Mesenteric fat pad (tissue), 1 donor: ENCODE data around the gene ZAR1. TPM values are rescaled to one million over a fixed set of nuclear protein-coding genes. Genes with fewer than 3 reads are reported as not detected.
"Not testable (repeated sequence)": the region's sequence is repeated elsewhere in the genome, so short reads cannot be mapped to it uniquely, and the experiment has no call there.

Experiments
- DNase-seq: peaks from one replicate; pipeline ENCODE4 v3.0.0-alpha.2; 2020; ENCODE audit warnings: low spot score
- long read RNA-seq: library from polyadenylated mRNA; unstranded; transcript quantifications from one replicate; pipeline ENCODE4 v2.0.0, GENCODE V29; 2020
- total RNA-seq: library from RNA; stranded (reverse); fragmentation: NEBNext Ultra II Directional; extraction: Animal tissue kit (Norgen Biotek cat#: 25700); gene quantifications from one replicate; pipeline ENCODE4 v1.2.1, GENCODE V29; 2021
- donor health status: DM: yes; HTN: yes; CAD: no.

ZAR1 gene
- total RNA-seq = not detected
- long read RNA-seq = 0 reads

GRCh38 chr4:48490012-48490679 lies at the start of gene ZAR1:
Gene ZAR1 (plus strand): TSS chr4:48490252. CDS start chr4:48490292, 40 bp downstream.
- DNase-seq = no peak

- not testable (repeated sequence) for DNase-seq
Measured at GRCh38 chr4:48440914-48441313, 49.1 kb upstream of the ZAR1 start.

- no peak for DNase-seq
Measured at GRCh38 chr4:48445704-48446103, 44.3 kb upstream of the ZAR1 start.

- no peak for DNase-seq
Measured at GRCh38 chr4:48446642-48447041, 43.4 kb upstream of the ZAR1 start.

- no peak for DNase-seq
Measured at GRCh38 chr4:48449151-48449550, 40.9 kb upstream of the ZAR1 start.

GRCh38 chr4:48450740-48451139 lies 39.3 kb upstream of the ZAR1 start:
- DNase-seq = no peak

- DNase-seq = not testable (repeated sequence)
Measured at GRCh38 chr4:48451656-48452055, 38.4 kb upstream of the ZAR1 start.

- no peak for DNase-seq
Measured at GRCh38 chr4:48454591-48454990, 35.5 kb upstream of the ZAR1 start.

GRCh38 chr4:48461000-48461399 lies 29.1 kb upstream of the ZAR1 start:
- DNase-seq = no peak

- DNase-seq = no peak
Measured at GRCh38 chr4:48462363-48462762, 27.7 kb upstream of the ZAR1 start.

- no peak for DNase-seq
Measured at GRCh38 chr4:48467442-48467841, 22.6 kb upstream of the ZAR1 start.

- no peak for DNase-seq
Measured at GRCh38 chr4:48467891-48468290, 22.2 kb upstream of the ZAR1 start.

GRCh38 chr4:48470137-48470536 lies 19.9 kb upstream of the ZAR1 start:
- DNase-seq = no peak

GRCh38 chr4:48470570-48470969 lies 19.5 kb upstream of the ZAR1 start:
- no peak for DNase-seq

GRCh38 chr4:48472794-48473193 lies 17.3 kb upstream of the ZAR1 start:
- DNase-seq = no peak

- no peak for DNase-seq
Measured at GRCh38 chr4:48475770-48476169, 14.3 kb upstream of the ZAR1 start.

- no peak for DNase-seq
Measured at GRCh38 chr4:48478273-48478672, 11.8 kb upstream of the ZAR1 start.

- no peak for DNase-seq
Measured at GRCh38 chr4:48481581-48481980, 8.5 kb upstream of the ZAR1 start.

GRCh38 chr4:48483006-48483776 lies 6.9 kb upstream of the ZAR1 start, which contains the start of gene SLC10A4:
Gene SLC10A4 (plus strand): TSS chr4:48483343. CDS start chr4:48483562, 219 bp downstream.
- no peak for DNase-seq

GRCh38 chr4:48483777-48484493 lies 6.1 kb upstream of the ZAR1 start:
- DNase-seq = no peak

GRCh38 chr4:48484494-48485168 lies 5.4 kb upstream of the ZAR1 start:
- no peak for DNase-seq

GRCh38 chr4:48489683-48490011 lies 405 bp upstream of the ZAR1 start:
- DNase-seq = no peak
